A673 (cell line): ENCODE data around the gene IRX4. TPM values are rescaled to one million over a fixed set of nuclear protein-coding genes. Genes with fewer than 3 reads are reported as not detected.

Source experiments
- BruUV-seq: library from RNA; stranded (reverse); fragments of 400-500 nt; replicated peaks from 2 replicates; lab custom pipeline; 2021; lab: Mats Ljungman, UMichigan
- CTCF ChIA-PET: fragments of 300-600 bp; sonication (Branson Sonifier 250); formaldehyde crosslinking; loops from one replicate; lab custom pipeline; 2022; ENCODE audit warnings: antibody characterized with exemption; lab: Charles Lee
- POLR2A ChIA-PET: fragments of 300-600 bp; sonication (Branson Sonifier 250); formaldehyde crosslinking; loops from one replicate; lab custom pipeline; 2022; ENCODE audit warnings: antibody characterized with exemption; ENCODE audit not compliant: low non-redundant PET; lab: Charles Lee
- DNase-seq: peaks from one replicate; pipeline ENCODE4 v3.0.0-alpha.2; 2015; ENCODE audit warnings: low spot score
- H3K27ac ChIP-seq: fragments of 200-600 bp; sonication (generic); 2 replicates; pipeline ENCODE4 v1.5.1; 2016; ENCODE audit warnings: mixed run types, low read depth, mild to moderate bottlenecking, mixed read lengths, antibody characterized with exemption, low read length; ENCODE audit not compliant: poor library complexity, severe bottlenecking
- H3K27me3 ChIP-seq: fragments of 200-600 bp; sonication (generic); replicated peaks from 2 replicates; pipeline ENCODE4 v1.6.1; 2017; ENCODE audit warnings: mixed run types, low read depth, mild to moderate bottlenecking, mixed read lengths, antibody characterized with exemption, low read length; ENCODE audit not compliant: insufficient read depth, poor library complexity
- H3K36me3 ChIP-seq: fragments of 200-600 bp; sonication (generic); 2 replicates; pipeline ENCODE4 v1.6.1; 2016; ENCODE audit warnings: mixed run types, mild to moderate bottlenecking, mixed read lengths, antibody characterized with exemption, low read length; ENCODE audit not compliant: insufficient read depth, poor library complexity, severe bottlenecking
- H3K4me1 ChIP-seq: fragments of 200-600 bp; sonication (generic); 2 replicates; pipeline ENCODE4 v1.6.1; 2017; ENCODE audit warnings: mixed run types, mild to moderate bottlenecking, mixed read lengths, antibody characterized with exemption, low read length; ENCODE audit not compliant: insufficient read depth, poor library complexity, severe bottlenecking
- H3K4me3 ChIP-seq: fragments of 200-600 bp; sonication (generic); 2 replicates; pipeline ENCODE4 v1.5.1; 2016; ENCODE audit warnings: low read depth, mixed run types, mild to moderate bottlenecking, mixed read lengths, low read length; ENCODE audit not compliant: poor library complexity, severe bottlenecking
- H3K9me3 ChIP-seq: fragments of 200-600 bp; sonication (generic); 2 replicates; pipeline ENCODE4 v1.6.1; 2016; ENCODE audit warnings: mixed run types, low read depth, mild to moderate bottlenecking, mixed read lengths, antibody characterized with exemption, low read length; ENCODE audit not compliant: poor library complexity, severe bottlenecking
- CTCF ChIP-seq: fragments of 300-800, 200-600 bp; sonication (generic); conservative IDR thresholded peaks from 2 replicates; pipeline ENCODE4 v1.5.1; 2017; ENCODE audit warnings: low read depth, mild to moderate bottlenecking, antibody characterized with exemption, low read length, moderate library complexity, mixed read lengths
- EZH2 ChIP-seq: fragments of 200-600 bp; sonication (generic); IDR thresholded peaks from 2 replicates; pipeline ENCODE4 v1.6.1; 2017; ENCODE audit warnings: borderline replicate concordance, low read depth, mild to moderate bottlenecking, mixed read lengths, antibody characterized with exemption, low read length; ENCODE audit not compliant: poor library complexity, severe bottlenecking
- intact Hi-C: fragments of 100-400 bp; cut with micrococcal nuclease; formaldehyde crosslinking; loops from one replicate; pipeline ENCODE4 v1.10.0; 2022; ENCODE audit not compliant: unreplicated experiment
- total RNA-seq: library from RNA; stranded (reverse); gene quantifications from 2 replicates; pipeline ENCODE4 v1.2.3, GENCODE V29; 2021

The IRX4 gene
- total RNA-seq, 1 experiment from 2014 or later: not detected

- peaks cover 4% of the 10 kb centered on the region for H3K9me3 ChIP-seq
- no peak overlapping the region for H3K27ac ChIP-seq
- H3K4me3 ChIP-seq: no peak overlapping the region
- H3K4me1 ChIP-seq: no peaks in the 10 kb centered on the region
- no peaks in the 10 kb centered on the region for H3K36me3 ChIP-seq
- ChIA-PET POLR2A (no interaction called here), CTCF (no interaction called here)
- BruUV-seq: no TSS peak
- no peak for TF ChIP-seq EZH2
- no peak for TF ChIP-seq CTCF
- H3K27me3 ChIP-seq: peaks cover 74% of the 10 kb centered on the region
- no peak for DNase-seq
- intact Hi-C loops: no loop called here
These were observed 18.3 kb upstream of the IRX4 start for GRCh38 chr5:1901061-1901460.

DNA sequence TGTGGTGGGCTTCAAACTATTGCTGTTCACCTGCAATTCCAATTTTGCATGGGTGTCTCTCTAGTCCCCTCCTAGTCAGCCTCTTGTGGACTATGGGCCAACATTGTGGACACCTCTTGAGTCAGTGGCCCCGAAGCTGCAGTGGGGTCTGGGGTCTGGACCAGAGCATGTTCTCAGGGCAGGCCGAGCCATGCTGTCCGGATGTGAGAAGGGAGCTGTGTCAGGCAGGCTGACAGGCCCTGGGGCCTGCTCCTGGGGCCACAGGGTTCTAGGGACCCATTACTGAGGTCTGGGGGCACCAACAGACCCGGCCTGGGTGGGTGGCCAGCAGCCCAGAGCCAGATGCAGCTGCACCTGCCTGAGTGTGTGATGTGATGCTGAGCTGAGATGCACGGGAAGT lies 16.5 kb upstream of the IRX4 start:
- Histone ChIP-seq H3K27me3 (peaks cover 83% of the 10 kb centered on the region), H3K4me3 (no peak overlapping the region), H3K36me3 (no peaks in the 10 kb centered on the region), H3K27ac (no peak overlapping the region), H3K9me3 (no peaks in the 10 kb centered on the region), H3K4me1 (no peaks in the 10 kb centered on the region)
- POLR2A ChIA-PET: no interaction called here
- no peak for DNase-seq
- CTCF ChIA-PET: no interaction called here
- TF ChIP-seq EZH2 (no peak), CTCF (no peak)
- intact Hi-C loops: no loop called here
- no TSS peak for BruUV-seq

GRCh38 chr5:1897816-1898450 lies 15.2 kb upstream of the IRX4 start:
- BruUV-seq: no TSS peak
- Histone ChIP-seq H3K36me3 (no peaks in the 10 kb centered on the region), H3K27me3 (peaks cover 93% of the 10 kb centered on the region), H3K4me1 (no peaks in the 10 kb centered on the region), H3K9me3 (no peaks in the 10 kb centered on the region), H3K4me3 (no peak overlapping the region), H3K27ac (no peak overlapping the region)
- ChIA-PET POLR2A (no interaction called here), CTCF (no interaction called here)
- no peak for DNase-seq
- TF ChIP-seq EZH2 (no peak), CTCF (no peak)
- intact Hi-C loops: no loop called here
